NB4 (cell line): ENCODE measurements around the gene PDE8A.

Experiments
- MYC ChIP-seq: IDR thresholded peaks from 2 replicates; pipeline ENCODE4 v1.6.1; 2011; ENCODE audit warnings: low read depth, low read length
- POLR2A ChIP-seq: IDR thresholded peaks from 2 replicates; pipeline ENCODE4 v1.6.1; 2011; ENCODE audit warnings: mild to moderate bottlenecking; ENCODE audit not compliant: insufficient read length; ENCODE audit errors: extremely low read depth
- TF ChIP-seq, protein P1 (sequence below): IDR thresholded peaks from one replicate; pipeline ENCODE4 v1.5.1; 2012; ENCODE audit warnings: low read depth, low read length
- TF ChIP-seq, protein P2 (sequence below): IDR thresholded peaks from 2 replicates; pipeline ENCODE4 v1.6.1; 2011; ENCODE audit warnings: low read depth, low read length

DNA sequence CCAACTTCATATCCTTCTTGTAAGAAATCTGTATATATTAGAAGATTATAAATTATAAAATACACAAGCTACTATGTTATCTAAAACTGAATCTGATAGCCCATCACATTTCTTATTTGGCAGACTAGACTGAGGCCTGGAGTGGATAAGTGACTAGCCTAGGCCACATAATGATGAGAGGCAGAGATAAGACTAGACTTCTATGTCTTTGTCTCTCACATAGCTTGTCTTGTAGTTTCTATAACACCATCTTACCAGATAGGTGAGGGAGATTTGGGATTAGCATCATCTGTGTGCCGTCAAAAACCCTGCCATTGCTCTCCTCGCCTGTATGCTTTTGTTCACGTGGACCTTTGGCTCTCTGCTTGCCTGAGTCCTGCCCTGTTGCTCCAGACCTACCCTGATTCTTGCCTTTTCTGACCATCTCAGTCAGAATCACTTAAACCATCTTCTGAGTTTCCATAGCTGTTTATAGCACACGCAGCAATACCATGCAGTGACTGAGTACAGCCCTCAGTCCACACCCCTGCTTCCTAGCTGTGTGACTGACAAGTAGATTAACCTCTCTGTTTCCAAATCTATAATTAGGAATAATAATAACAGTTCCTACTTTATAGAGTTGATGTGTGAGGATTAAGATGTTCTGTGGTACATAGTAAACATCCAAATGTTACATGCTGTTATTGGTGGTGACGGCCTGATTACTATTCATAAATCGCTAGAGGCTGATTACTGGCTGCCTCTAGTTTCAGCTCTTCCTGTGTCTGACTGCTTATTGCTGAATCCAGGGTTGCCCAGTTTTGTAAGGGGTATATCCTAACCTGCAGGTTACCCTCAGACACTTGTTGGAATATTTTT lies 49.7 kb downstream of the PDE8A start:
- TF ChIP-seq, protein P1, sequence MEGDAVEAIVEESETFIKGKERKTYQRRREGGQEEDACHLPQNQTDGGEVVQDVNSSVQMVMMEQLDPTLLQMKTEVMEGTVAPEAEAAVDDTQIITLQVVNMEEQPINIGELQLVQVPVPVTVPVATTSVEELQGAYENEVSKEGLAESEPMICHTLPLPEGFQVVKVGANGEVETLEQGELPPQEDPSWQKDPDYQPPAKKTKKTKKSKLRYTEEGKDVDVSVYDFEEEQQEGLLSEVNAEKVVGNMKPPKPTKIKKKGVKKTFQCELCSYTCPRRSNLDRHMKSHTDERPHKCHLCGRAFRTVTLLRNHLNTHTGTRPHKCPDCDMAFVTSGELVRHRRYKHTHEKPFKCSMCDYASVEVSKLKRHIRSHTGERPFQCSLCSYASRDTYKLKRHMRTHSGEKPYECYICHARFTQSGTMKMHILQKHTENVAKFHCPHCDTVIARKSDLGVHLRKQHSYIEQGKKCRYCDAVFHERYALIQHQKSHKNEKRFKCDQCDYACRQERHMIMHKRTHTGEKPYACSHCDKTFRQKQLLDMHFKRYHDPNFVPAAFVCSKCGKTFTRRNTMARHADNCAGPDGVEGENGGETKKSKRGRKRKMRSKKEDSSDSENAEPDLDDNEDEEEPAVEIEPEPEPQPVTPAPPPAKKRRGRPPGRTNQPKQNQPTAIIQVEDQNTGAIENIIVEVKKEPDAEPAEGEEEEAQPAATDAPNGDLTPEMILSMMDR, result no peak
- TF ChIP-seq POLR2A, result no peak
- no peak for TF ChIP-seq MYC
- TF ChIP-seq, protein P2, sequence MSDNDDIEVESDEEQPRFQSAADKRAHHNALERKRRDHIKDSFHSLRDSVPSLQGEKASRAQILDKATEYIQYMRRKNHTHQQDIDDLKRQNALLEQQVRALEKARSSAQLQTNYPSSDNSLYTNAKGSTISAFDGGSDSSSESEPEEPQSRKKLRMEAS, result no peak
